HCT116 (cell line): ENCODE data around the gene CLGN. TPM values are rescaled to one million over a fixed set of nuclear protein-coding genes. Genes with fewer than 3 reads are reported as not detected.

Experiments
- ATAC-seq: fragments of 200-7000 bp; cut with Tn5 transposase; 2 replicates; pipeline ENCODE4 v1.9.1; 2020; ENCODE audit warnings: mild to moderate bottlenecking, moderate library complexity
- BruUV-seq: library from RNA; stranded (reverse); fragments of 400-500 nt; replicated peaks from 2 replicates; lab custom pipeline; 2021; lab: Mats Ljungman, UMichigan
- CTCF ChIA-PET: fragments of 300-600 bp; sonication (Branson Sonifier 250); formaldehyde crosslinking; loops from one replicate; lab custom pipeline; 2021; ENCODE audit warnings: antibody characterized with exemption; lab: Charles Lee
- POLR2A ChIA-PET: fragments of 300-600, 350-600 bp; sonication (Branson Sonifier 250); formaldehyde crosslinking; loops from one replicate; lab custom pipeline; 2021; ENCODE audit warnings: antibody characterized with exemption; lab: Charles Lee
- RAD21 ChIA-PET, 2 experiments: fragments of 300-600 bp; sonication (Branson Sonifier 250); formaldehyde crosslinking; loops; one replicate each; lab custom pipeline; 2023; ENCODE audit warnings: low total read pairs in 2 of 2; ENCODE audit not compliant: uncharacterized antibody in 2 of 2, unreplicated experiment in 2 of 2, low non-redundant PET in 1 of 2; lab: Charles Lee
- DNase-seq: peaks from one replicate; pipeline ENCODE4 v3.0.0-alpha.2; 2010; ENCODE audit warnings: low read depth, low spot score
- H2AFZ ChIP-seq: fragments of 200-600 bp; shearing (Covaris generic), sonication (generic); 2 replicates; pipeline ENCODE4 v1.6.1; 2017; ENCODE audit warnings: low read depth, mixed run types, mixed read lengths, antibody characterized with exemption, low read length; ENCODE audit not compliant: poor library complexity, severe bottlenecking
- H3K27ac ChIP-seq: 2 replicates; pipeline ENCODE4 v1.5.1; 2012; ENCODE audit warnings: low read depth, low read length
- H3K27me3 ChIP-seq: fragments of 200-600 bp; sonication (generic); 2 replicates; pipeline ENCODE4 v1.6.1; 2016; ENCODE audit warnings: mixed run types, low read length, mixed read lengths; ENCODE audit not compliant: insufficient read depth
- H3K36me3 ChIP-seq, 2 experiments: fragments of 200-500 bp in 1 of 2; fragments of 200-600 bp in 1 of 2; sonication (Bioruptor generic) in 1 of 2; sonication (generic) in 1 of 2; 2 replicates each; pipeline versions ENCODE4 v1.5.1 to v1.6.1; 2014 to 2016; ENCODE audit warnings: low read length in 2 of 2, inconsistent platforms in 1 of 2, mixed read lengths in 1 of 2, mixed run types in 1 of 2; ENCODE audit not compliant: insufficient read depth in 2 of 2, control insufficient read depth in 1 of 2
- H3K4me1 ChIP-seq, 2 experiments: fragments of 200-600 bp in 1 of 2; sonication (generic) in 1 of 2; 2 replicates each; pipeline versions ENCODE4 v1.5.1 to v1.6.1; 2012 to 2017; ENCODE audit warnings: low read length in 2 of 2, inconsistent platforms in 1 of 2, mild to moderate bottlenecking in 1 of 2, mixed read lengths in 1 of 2, mixed run types in 1 of 2, moderate library complexity in 1 of 2; ENCODE audit not compliant: insufficient read depth in 2 of 2, control insufficient read depth in 1 of 2
- H3K4me2 ChIP-seq: fragments of 200-600 bp; sonication (generic); 2 replicates; pipeline ENCODE4 v1.6.1; 2017; ENCODE audit warnings: mixed run types, low read length, mixed read lengths
- H3K4me3 ChIP-seq, 2 experiments: fragments of 200-600 bp in 1 of 2; sonication (generic) in 1 of 2; replicated peaks in 1 of 2; 2 replicates each; pipeline ENCODE4 v1.5.1; 2011 to 2016; ENCODE audit warnings: low read length in 2 of 2, control low read depth in 1 of 2, low read depth in 1 of 2, mild to moderate bottlenecking in 1 of 2, mixed read lengths in 1 of 2, mixed run types in 1 of 2
- H3K79me2 ChIP-seq: fragments of 200-600 bp; sonication (generic); 2 replicates; pipeline ENCODE4 v1.6.1; 2017; ENCODE audit warnings: mild to moderate bottlenecking, mixed run types, low read length, moderate library complexity, mixed read lengths; ENCODE audit not compliant: insufficient read depth
- H3K9ac ChIP-seq: fragments of 200-600 bp; sonication (generic); 2 replicates; pipeline ENCODE4 v1.6.1; 2016; ENCODE audit warnings: low read length, mixed read lengths
- H3K9me2 ChIP-seq: fragments of 200-600 bp; sonication (generic), shearing (Covaris generic); 2 replicates; pipeline ENCODE4 v1.6.1; 2017; ENCODE audit warnings: mixed run types, mild to moderate bottlenecking, moderate library complexity; ENCODE audit not compliant: insufficient read depth
- H3K9me3 ChIP-seq, 2 experiments: fragments of 200-500 bp in 1 of 2; fragments of 200-600 bp in 1 of 2; sonication (Bioruptor generic) in 1 of 2; sonication (generic) in 1 of 2; 2 replicates each; pipeline ENCODE4 v1.6.1; 2014 to 2017; ENCODE audit warnings: low read length in 2 of 2, mixed read lengths in 2 of 2, inconsistent platforms in 1 of 2, low read depth in 1 of 2, mild to moderate bottlenecking in 1 of 2, mixed run types in 1 of 2, moderate library complexity in 1 of 2; ENCODE audit not compliant: control insufficient read depth in 1 of 2, insufficient read depth in 1 of 2
- H4K20me1 ChIP-seq: fragments of 200-600 bp; sonication (generic), shearing (Covaris generic); 2 replicates; pipeline ENCODE4 v1.6.1; 2017; ENCODE audit warnings: mixed run types, mild to moderate bottlenecking, moderate library complexity; ENCODE audit not compliant: insufficient read depth
- CBX3 ChIP-seq: IDR thresholded peaks from 2 replicates; pipeline ENCODE4 v1.6.1; 2012; ENCODE audit warnings: low read depth
- EGR1 ChIP-seq: IDR thresholded peaks from 2 replicates; pipeline ENCODE4 v1.6.1; 2012; ENCODE audit warnings: low read depth
- ELF1 ChIP-seq: IDR thresholded peaks from 2 replicates; pipeline ENCODE4 v1.6.1; 2012; ENCODE audit warnings: low read depth, borderline replicate concordance
- EZH2 ChIP-seq: fragments of 200-600 bp; sonication (generic); IDR thresholded peaks from 2 replicates; pipeline ENCODE4 v1.6.1; 2017; ENCODE audit warnings: antibody characterized with exemption, mixed run types
- EZH2phosphoT487 ChIP-seq: fragments of 200-600 bp; IDR thresholded peaks from 2 replicates; pipeline ENCODE4 v1.6.1; 2018; ENCODE audit warnings: antibody characterized with exemption, borderline replicate concordance
- FOSL1 ChIP-seq: IDR thresholded peaks from 2 replicates; pipeline ENCODE4 v1.6.1; 2012; ENCODE audit warnings: low read depth
- JUND ChIP-seq: IDR thresholded peaks from 2 replicates; pipeline ENCODE4 v1.6.1; 2012
- MAX ChIP-seq: IDR thresholded peaks from 2 replicates; pipeline ENCODE4 v1.6.1; 2012
- POLR2A ChIP-seq: IDR thresholded peaks from 2 replicates; pipeline ENCODE4 v1.7.0; 2011; ENCODE audit warnings: borderline replicate concordance; ENCODE audit not compliant: insufficient read depth, insufficient read length; ENCODE audit errors: extremely low read depth
- POLR2AphosphoS5 ChIP-seq: IDR thresholded peaks from 2 replicates; pipeline ENCODE4 v1.6.1; 2011; ENCODE audit warnings: mild to moderate bottlenecking, low read depth, low read length, moderate library complexity
- RAD21 ChIP-seq: IDR thresholded peaks from 2 replicates; pipeline ENCODE4 v1.6.1; 2012; ENCODE audit warnings: low read depth, mild to moderate bottlenecking
- SIN3A ChIP-seq: IDR thresholded peaks from 2 replicates; pipeline ENCODE4 v1.6.1; 2012; ENCODE audit warnings: low read depth
- SP1 ChIP-seq: IDR thresholded peaks from 2 replicates; pipeline ENCODE4 v1.6.1; 2012; ENCODE audit warnings: low read depth
- SRF ChIP-seq: IDR thresholded peaks from 2 replicates; pipeline ENCODE4 v1.6.1; 2012; ENCODE audit warnings: low read depth
- TCF7L2 ChIP-seq: IDR thresholded peaks from 2 replicates; pipeline ENCODE4 v1.7.0; 2011; ENCODE audit warnings: borderline replicate concordance, inconsistent platforms; ENCODE audit not compliant: insufficient read depth, insufficient read length; ENCODE audit errors: extremely low read depth
- YY1 ChIP-seq: IDR thresholded peaks from 2 replicates; pipeline ENCODE4 v1.6.1; 2011; ENCODE audit warnings: low read length, low read depth, moderate library complexity, mild to moderate bottlenecking; ENCODE audit not compliant: insufficient replicate concordance; ENCODE audit errors: extremely low read depth
- ZBTB33 ChIP-seq: IDR thresholded peaks from 2 replicates; pipeline ENCODE4 v1.6.1; 2011; ENCODE audit warnings: mild to moderate bottlenecking, low read length, moderate library complexity; ENCODE audit not compliant: insufficient replicate concordance; ENCODE audit errors: extremely low read depth
- ZNF274 ChIP-seq: fragments of 200-500 bp; sonication (Bioruptor generic); IDR thresholded peaks from 2 replicates; pipeline ENCODE4 v1.6.1; 2014; ENCODE audit warnings: mild to moderate bottlenecking, low read depth, low read length, inconsistent platforms
- intact Hi-C: fragments of 100-400 bp; cut with micrococcal nuclease; formaldehyde crosslinking; loops from 2 replicates; pipeline ENCODE4 v1.10.0; 2022
- total RNA-seq: library from RNA; stranded (reverse); gene quantifications from one replicate; pipeline ENCODE4 v1.2.1, GENCODE V29; 2021; ENCODE audit not compliant: unreplicated experiment
- TF ChIP-seq, protein P1 (sequence below), 3 experiments: fragments of 200-600 bp in 1 of 3; sonication (generic) in 1 of 3; IDR thresholded peaks in 2 of 3; conservative IDR thresholded peaks in 1 of 3; 2 replicates each; pipeline ENCODE4 v1.5.1; 2012 to 2017; ENCODE audit warnings: low read depth in 2 of 3, low read length in 2 of 3, antibody characterized with exemption in 1 of 3, borderline replicate concordance in 1 of 3, control low read depth in 1 of 3, mild to moderate bottlenecking in 1 of 3, mixed read lengths in 1 of 3, mixed run types in 1 of 3, moderate library complexity in 1 of 3; ENCODE audit not compliant: insufficient read depth in 1 of 3
- TF ChIP-seq, protein P2 (sequence below): IDR thresholded peaks from 2 replicates; pipeline ENCODE4 v1.6.1; 2012; ENCODE audit warnings: low read depth

Gene CLGN
- total RNA-seq, 1 experiment from 2014 or later = 1.4 TPM

GRCh38 chr4:140355288-140355687 is 72.2 kb downstream of the CLGN start:
- intact Hi-C loops = no loop called here
- Histone ChIP-seq H4K20me1 (no peaks in the 10 kb centered on the region), H3K9me2 (no peaks in the 10 kb centered on the region), H3K27ac (no peak overlapping the region), H3K9ac (no peak overlapping the region), H3K36me3 (no peaks in the 10 kb centered on the region), H3K4me2 (no peak overlapping the region), H2AFZ (no peak overlapping the region), H3K79me2 (no peaks in the 10 kb centered on the region), H3K9me3 (no peaks in the 10 kb centered on the region), H3K27me3 (no peaks in the 10 kb centered on the region), H3K4me1 (no peaks in the 10 kb centered on the region), H3K4me3 (no peak overlapping the region)
- no peak for TF ChIP-seq EZH2phosphoT487
- no peak for TF ChIP-seq YY1
- TF ChIP-seq SRF = no peak
- no peak for TF ChIP-seq ZBTB33
- TF ChIP-seq MAX = no peak
- TF ChIP-seq POLR2A = no peak
- TF ChIP-seq, protein P1, sequence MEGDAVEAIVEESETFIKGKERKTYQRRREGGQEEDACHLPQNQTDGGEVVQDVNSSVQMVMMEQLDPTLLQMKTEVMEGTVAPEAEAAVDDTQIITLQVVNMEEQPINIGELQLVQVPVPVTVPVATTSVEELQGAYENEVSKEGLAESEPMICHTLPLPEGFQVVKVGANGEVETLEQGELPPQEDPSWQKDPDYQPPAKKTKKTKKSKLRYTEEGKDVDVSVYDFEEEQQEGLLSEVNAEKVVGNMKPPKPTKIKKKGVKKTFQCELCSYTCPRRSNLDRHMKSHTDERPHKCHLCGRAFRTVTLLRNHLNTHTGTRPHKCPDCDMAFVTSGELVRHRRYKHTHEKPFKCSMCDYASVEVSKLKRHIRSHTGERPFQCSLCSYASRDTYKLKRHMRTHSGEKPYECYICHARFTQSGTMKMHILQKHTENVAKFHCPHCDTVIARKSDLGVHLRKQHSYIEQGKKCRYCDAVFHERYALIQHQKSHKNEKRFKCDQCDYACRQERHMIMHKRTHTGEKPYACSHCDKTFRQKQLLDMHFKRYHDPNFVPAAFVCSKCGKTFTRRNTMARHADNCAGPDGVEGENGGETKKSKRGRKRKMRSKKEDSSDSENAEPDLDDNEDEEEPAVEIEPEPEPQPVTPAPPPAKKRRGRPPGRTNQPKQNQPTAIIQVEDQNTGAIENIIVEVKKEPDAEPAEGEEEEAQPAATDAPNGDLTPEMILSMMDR (IDR thresholded peaks at IDR 0.05 in 2 of 3, conservative IDR thresholded peaks at IDR 0.05 in 1 of 3; ENCODE audit: borderline replicate concordance in 1 of 3, insufficient read depth in 1 of 3, low read depth in 2 of 3, low read length in 2 of 3) = no peak
- no peak for TF ChIP-seq ZNF274
- no peak for TF ChIP-seq ELF1
- no peak for TF ChIP-seq SP1
- TF ChIP-seq EGR1 = no peak
- no peak for TF ChIP-seq TCF7L2
- TF ChIP-seq SIN3A = no peak
- no peak for TF ChIP-seq EZH2
- TF ChIP-seq POLR2AphosphoS5 = no peak
- TF ChIP-seq JUND = no peak
- TF ChIP-seq FOSL1 = no peak
- TF ChIP-seq CBX3 = no peak
- TF ChIP-seq, protein P2, sequence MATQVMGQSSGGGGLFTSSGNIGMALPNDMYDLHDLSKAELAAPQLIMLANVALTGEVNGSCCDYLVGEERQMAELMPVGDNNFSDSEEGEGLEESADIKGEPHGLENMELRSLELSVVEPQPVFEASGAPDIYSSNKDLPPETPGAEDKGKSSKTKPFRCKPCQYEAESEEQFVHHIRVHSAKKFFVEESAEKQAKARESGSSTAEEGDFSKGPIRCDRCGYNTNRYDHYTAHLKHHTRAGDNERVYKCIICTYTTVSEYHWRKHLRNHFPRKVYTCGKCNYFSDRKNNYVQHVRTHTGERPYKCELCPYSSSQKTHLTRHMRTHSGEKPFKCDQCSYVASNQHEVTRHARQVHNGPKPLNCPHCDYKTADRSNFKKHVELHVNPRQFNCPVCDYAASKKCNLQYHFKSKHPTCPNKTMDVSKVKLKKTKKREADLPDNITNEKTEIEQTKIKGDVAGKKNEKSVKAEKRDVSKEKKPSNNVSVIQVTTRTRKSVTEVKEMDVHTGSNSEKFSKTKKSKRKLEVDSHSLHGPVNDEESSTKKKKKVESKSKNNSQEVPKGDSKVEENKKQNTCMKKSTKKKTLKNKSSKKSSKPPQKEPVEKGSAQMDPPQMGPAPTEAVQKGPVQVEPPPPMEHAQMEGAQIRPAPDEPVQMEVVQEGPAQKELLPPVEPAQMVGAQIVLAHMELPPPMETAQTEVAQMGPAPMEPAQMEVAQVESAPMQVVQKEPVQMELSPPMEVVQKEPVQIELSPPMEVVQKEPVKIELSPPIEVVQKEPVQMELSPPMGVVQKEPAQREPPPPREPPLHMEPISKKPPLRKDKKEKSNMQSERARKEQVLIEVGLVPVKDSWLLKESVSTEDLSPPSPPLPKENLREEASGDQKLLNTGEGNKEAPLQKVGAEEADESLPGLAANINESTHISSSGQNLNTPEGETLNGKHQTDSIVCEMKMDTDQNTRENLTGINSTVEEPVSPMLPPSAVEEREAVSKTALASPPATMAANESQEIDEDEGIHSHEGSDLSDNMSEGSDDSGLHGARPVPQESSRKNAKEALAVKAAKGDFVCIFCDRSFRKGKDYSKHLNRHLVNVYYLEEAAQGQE = no peak
- no peak for TF ChIP-seq RAD21
- ChIA-PET POLR2A (no interaction called here), CTCF (interaction anchor here (1.6 kb wide), 1 partner anchor 698 kb away, joined by 5 read pairs; no protein-coding TSS in a partner anchor), RAD21 (no interaction called here)
- no TSS peak for BruUV-seq
- ATAC-seq = no peak
- DNase-seq = no peak
